GM23338 (cell line): ENCODE results near the gene HIVEP3. TPM values are rescaled to one million over a fixed set of nuclear protein-coding genes. Genes with fewer than 3 reads are reported as not detected.

Experiments
- ATAC-seq: fragments of 200-7000 bp; cut with Tn5 transposase; 3 replicates; pipeline ENCODE4 v1.9.1; 2020
- DNase-seq: peaks from one replicate; pipeline ENCODE4 v3.0.0-alpha.2; 2015; ENCODE audit warnings: low spot score
- H2AFZ ChIP-seq: fragments of 200-600 bp; sonication (generic); 2 replicates; pipeline ENCODE4 v1.8.0; 2016; ENCODE audit warnings: antibody characterized with exemption, mild to moderate bottlenecking, moderate library complexity
- H3F3A ChIP-seq: fragments of 200-600 bp; sonication (generic); replicated peaks from 2 replicates; pipeline ENCODE4 v1.8.0; 2017; ENCODE audit warnings: antibody characterized with exemption, mixed run types, low read depth
- H3K27ac ChIP-seq: fragments of 200-600 bp; sonication (generic); 2 replicates; pipeline ENCODE4 v1.6.1; 2016; ENCODE audit warnings: low read depth
- H3K27me3 ChIP-seq: fragments of 200-600 bp; sonication (generic); 2 replicates; pipeline ENCODE4 v1.8.0; 2016; ENCODE audit warnings: mild to moderate bottlenecking, mixed run types, moderate library complexity; ENCODE audit not compliant: insufficient read depth
- H3K36me3 ChIP-seq: fragments of 200-600 bp; sonication (generic); 2 replicates; pipeline ENCODE4 v1.8.0; 2016; ENCODE audit warnings: mild to moderate bottlenecking; ENCODE audit not compliant: insufficient read depth
- H3K4me1 ChIP-seq: fragments of 200-600 bp; sonication (generic); 2 replicates; pipeline ENCODE4 v1.8.0; 2016; ENCODE audit warnings: mild to moderate bottlenecking, moderate library complexity; ENCODE audit not compliant: insufficient read depth
- H3K4me2 ChIP-seq: fragments of 200-600 bp; sonication (generic); 2 replicates; pipeline ENCODE4 v1.7.1; 2017; ENCODE audit warnings: mixed run types
- H3K4me3 ChIP-seq: fragments of 200-600 bp; sonication (generic); 2 replicates; pipeline ENCODE4 v1.6.1; 2016; ENCODE audit warnings: mixed run types
- H3K79me2 ChIP-seq: fragments of 200-600 bp; sonication (generic); replicated peaks from 2 replicates; pipeline ENCODE4 v1.8.0; 2017; ENCODE audit warnings: mild to moderate bottlenecking; ENCODE audit not compliant: insufficient read depth
- H3K9me2 ChIP-seq: fragments of 200-600 bp; sonication (generic); 2 replicates; pipeline ENCODE4 v1.8.0; 2017; ENCODE audit not compliant: insufficient read depth
- H4K20me1 ChIP-seq: fragments of 200-600 bp; sonication (generic); replicated peaks from 2 replicates; pipeline ENCODE4 v1.8.0; 2017; ENCODE audit warnings: mild to moderate bottlenecking; ENCODE audit not compliant: insufficient read depth
- H3K27ac Mint-ChIP-seq: 2 replicates; pipeline ENCODE4 v1.8.0; 2020; ENCODE audit warnings: inconsistent platforms, mild to moderate bottlenecking, moderate library complexity, mixed read lengths
- H3K27me3 Mint-ChIP-seq: 3 replicates; pipeline ENCODE4 v1.8.0; 2022; ENCODE audit warnings: low read depth, mild to moderate bottlenecking, moderate library complexity, mixed read lengths, inconsistent platforms; ENCODE audit not compliant: insufficient read depth, poor library complexity
- H3K36me3 Mint-ChIP-seq: 3 replicates; pipeline ENCODE4 v1.8.0; 2021; ENCODE audit warnings: low read depth, mild to moderate bottlenecking, inconsistent platforms, moderate library complexity, mixed read lengths
- H3K4me1 Mint-ChIP-seq: 3 replicates; pipeline ENCODE4 v1.8.0; 2020; ENCODE audit warnings: mild to moderate bottlenecking, inconsistent platforms, mixed read lengths
- H3K4me3 Mint-ChIP-seq: 3 replicates; pipeline ENCODE4 v1.8.0; 2021; ENCODE audit warnings: moderate library complexity, mild to moderate bottlenecking, inconsistent platforms, mixed read lengths
- H3K9me3 Mint-ChIP-seq: 3 replicates; pipeline ENCODE4 v1.8.0; 2020; ENCODE audit warnings: moderate library complexity, mild to moderate bottlenecking, inconsistent platforms, mixed read lengths
- CREB1 ChIP-seq: fragments of 250-450 bp; sonication (Bioruptor Pico); IDR thresholded peaks from 2 replicates; pipeline ENCODE4 v1.5.0; 2020; ENCODE audit warnings: low read depth, mild to moderate bottlenecking, moderate library complexity
- CTCF ChIP-seq, 2 experiments: fragments of 200-600 bp in 1 of 2; sonication (generic) in 1 of 2; conservative IDR thresholded peaks; 2 replicates each; pipeline versions ENCODE4 v1.5.1 to v1.6.1; 2016 to 2017; ENCODE audit warnings: antibody characterized with exemption in 2 of 2, low read depth in 2 of 2, mild to moderate bottlenecking in 2 of 2, moderate library complexity in 1 of 2
- EZH2 ChIP-seq: fragments of 200-600 bp; sonication (generic); IDR thresholded peaks from one replicate; pipeline ENCODE4 v1.8.0; 2017; ENCODE audit warnings: antibody characterized with exemption, mild to moderate bottlenecking, low read depth; ENCODE audit not compliant: unreplicated experiment
- EZH2phosphoT487 ChIP-seq: fragments of 200-600 bp; sonication (generic); IDR thresholded peaks from one replicate; pipeline ENCODE4 v1.8.1; 2018; ENCODE audit warnings: antibody characterized with exemption; ENCODE audit not compliant: unreplicated experiment
- JUNB ChIP-seq: IDR thresholded peaks from one replicate; pipeline ENCODE4 v1.6.1; 2016; ENCODE audit warnings: antibody characterized with exemption; ENCODE audit not compliant: unreplicated experiment
- NANOG ChIP-seq: IDR thresholded peaks from 2 replicates; pipeline ENCODE4 v1.6.1; 2016; ENCODE audit warnings: antibody characterized with exemption, borderline replicate concordance
- POLR2AphosphoS5 ChIP-seq: IDR thresholded peaks from 2 replicates; pipeline ENCODE4 v1.6.1; 2016; ENCODE audit warnings: antibody characterized with exemption, low read depth
- STAT1 ChIP-seq: IDR thresholded peaks from one replicate; pipeline ENCODE4 v1.6.1; 2016; ENCODE audit warnings: antibody characterized with exemption; ENCODE audit not compliant: unreplicated experiment
- ZNF114 ChIP-seq: fragments of 250-450 bp; sonication (Bioruptor Pico); IDR thresholded peaks from 2 replicates; pipeline ENCODE4 v1.5.0; 2020; ENCODE audit warnings: mild to moderate bottlenecking, moderate library complexity
- ZNF331 ChIP-seq: fragments of 250-450 bp; sonication (Bioruptor Pico); IDR thresholded peaks from 2 replicates; pipeline ENCODE4 v1.5.0; 2020; ENCODE audit warnings: low read depth, mild to moderate bottlenecking, moderate library complexity
- polyA plus RNA-seq: library from polyadenylated mRNA; unstranded; fragments of >200 nt; fragmentation: Nextera tagmentation; extraction: Ambion mirVana; gene quantifications from 2 replicates; pipeline ENCODE4 v1.2.1, GENCODE V29; 2016
- total RNA-seq: library from RNA; depleted of rRNA; stranded (reverse); fragments of >200 nt; shearing (Covaris generic); gene quantifications from 2 replicates; pipeline ENCODE4 v1.2.3, GENCODE V29; 2014
- TF ChIP-seq, protein P1 (sequence below): IDR thresholded peaks from one replicate; pipeline ENCODE4 v1.6.1; 2018; ENCODE audit warnings: antibody characterized with exemption; ENCODE audit not compliant: unreplicated experiment
- TF ChIP-seq, protein P2 (sequence below): fragments of 250-450 bp; sonication (Bioruptor Pico); IDR thresholded peaks from 2 replicates; pipeline ENCODE4 v1.5.0; 2020; ENCODE audit warnings: mild to moderate bottlenecking, moderate library complexity
- TF ChIP-seq, protein P3 (sequence below): IDR thresholded peaks from 2 replicates; pipeline ENCODE4 v1.6.1; 2016; ENCODE audit warnings: antibody characterized with exemption

Gene HIVEP3
- total and polyA plus RNA-seq, 2 experiments from 2014 or later = 0.14 to 0.24 TPM

DNA sequence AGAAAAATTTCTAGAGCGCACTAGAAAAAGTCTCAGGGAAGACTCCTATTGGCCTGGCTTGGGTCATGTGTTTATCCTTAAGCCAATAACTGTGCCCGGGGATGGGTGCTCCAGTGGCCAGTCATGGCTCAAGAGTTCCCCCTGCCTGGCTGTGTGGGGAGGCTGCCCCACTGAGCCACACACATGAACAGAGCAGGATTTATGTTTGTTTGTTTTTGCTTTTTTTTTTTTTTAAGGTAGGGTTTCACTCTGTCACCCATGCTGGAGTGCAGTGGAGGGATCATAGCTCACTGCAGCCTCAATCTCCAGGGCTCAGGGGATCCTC, 456.1 kb downstream of the HIVEP3 start:
- no peak for DNase-seq
- H3K9me2 ChIP-seq = no peaks in the 10 kb centered on the region
- H3K4me3 ChIP-seq = no peak overlapping the region
- TF ChIP-seq CREB1 = no peak
- no peak for TF ChIP-seq POLR2AphosphoS5
- TF ChIP-seq STAT1 = no peak
- TF ChIP-seq EZH2phosphoT487 = no peak
- TF ChIP-seq CTCF (conservative IDR thresholded peaks at IDR 0.05; ENCODE audit: low read depth in 2 of 2) = no peak
- TF ChIP-seq ZNF331 (CRISPR knock-in tag) = no peak
- TF ChIP-seq EZH2 = no peak
- no peak for TF ChIP-seq ZNF114
- TF ChIP-seq, protein P1, sequence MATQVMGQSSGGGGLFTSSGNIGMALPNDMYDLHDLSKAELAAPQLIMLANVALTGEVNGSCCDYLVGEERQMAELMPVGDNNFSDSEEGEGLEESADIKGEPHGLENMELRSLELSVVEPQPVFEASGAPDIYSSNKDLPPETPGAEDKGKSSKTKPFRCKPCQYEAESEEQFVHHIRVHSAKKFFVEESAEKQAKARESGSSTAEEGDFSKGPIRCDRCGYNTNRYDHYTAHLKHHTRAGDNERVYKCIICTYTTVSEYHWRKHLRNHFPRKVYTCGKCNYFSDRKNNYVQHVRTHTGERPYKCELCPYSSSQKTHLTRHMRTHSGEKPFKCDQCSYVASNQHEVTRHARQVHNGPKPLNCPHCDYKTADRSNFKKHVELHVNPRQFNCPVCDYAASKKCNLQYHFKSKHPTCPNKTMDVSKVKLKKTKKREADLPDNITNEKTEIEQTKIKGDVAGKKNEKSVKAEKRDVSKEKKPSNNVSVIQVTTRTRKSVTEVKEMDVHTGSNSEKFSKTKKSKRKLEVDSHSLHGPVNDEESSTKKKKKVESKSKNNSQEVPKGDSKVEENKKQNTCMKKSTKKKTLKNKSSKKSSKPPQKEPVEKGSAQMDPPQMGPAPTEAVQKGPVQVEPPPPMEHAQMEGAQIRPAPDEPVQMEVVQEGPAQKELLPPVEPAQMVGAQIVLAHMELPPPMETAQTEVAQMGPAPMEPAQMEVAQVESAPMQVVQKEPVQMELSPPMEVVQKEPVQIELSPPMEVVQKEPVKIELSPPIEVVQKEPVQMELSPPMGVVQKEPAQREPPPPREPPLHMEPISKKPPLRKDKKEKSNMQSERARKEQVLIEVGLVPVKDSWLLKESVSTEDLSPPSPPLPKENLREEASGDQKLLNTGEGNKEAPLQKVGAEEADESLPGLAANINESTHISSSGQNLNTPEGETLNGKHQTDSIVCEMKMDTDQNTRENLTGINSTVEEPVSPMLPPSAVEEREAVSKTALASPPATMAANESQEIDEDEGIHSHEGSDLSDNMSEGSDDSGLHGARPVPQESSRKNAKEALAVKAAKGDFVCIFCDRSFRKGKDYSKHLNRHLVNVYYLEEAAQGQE = no peak
- TF ChIP-seq, protein P2, sequence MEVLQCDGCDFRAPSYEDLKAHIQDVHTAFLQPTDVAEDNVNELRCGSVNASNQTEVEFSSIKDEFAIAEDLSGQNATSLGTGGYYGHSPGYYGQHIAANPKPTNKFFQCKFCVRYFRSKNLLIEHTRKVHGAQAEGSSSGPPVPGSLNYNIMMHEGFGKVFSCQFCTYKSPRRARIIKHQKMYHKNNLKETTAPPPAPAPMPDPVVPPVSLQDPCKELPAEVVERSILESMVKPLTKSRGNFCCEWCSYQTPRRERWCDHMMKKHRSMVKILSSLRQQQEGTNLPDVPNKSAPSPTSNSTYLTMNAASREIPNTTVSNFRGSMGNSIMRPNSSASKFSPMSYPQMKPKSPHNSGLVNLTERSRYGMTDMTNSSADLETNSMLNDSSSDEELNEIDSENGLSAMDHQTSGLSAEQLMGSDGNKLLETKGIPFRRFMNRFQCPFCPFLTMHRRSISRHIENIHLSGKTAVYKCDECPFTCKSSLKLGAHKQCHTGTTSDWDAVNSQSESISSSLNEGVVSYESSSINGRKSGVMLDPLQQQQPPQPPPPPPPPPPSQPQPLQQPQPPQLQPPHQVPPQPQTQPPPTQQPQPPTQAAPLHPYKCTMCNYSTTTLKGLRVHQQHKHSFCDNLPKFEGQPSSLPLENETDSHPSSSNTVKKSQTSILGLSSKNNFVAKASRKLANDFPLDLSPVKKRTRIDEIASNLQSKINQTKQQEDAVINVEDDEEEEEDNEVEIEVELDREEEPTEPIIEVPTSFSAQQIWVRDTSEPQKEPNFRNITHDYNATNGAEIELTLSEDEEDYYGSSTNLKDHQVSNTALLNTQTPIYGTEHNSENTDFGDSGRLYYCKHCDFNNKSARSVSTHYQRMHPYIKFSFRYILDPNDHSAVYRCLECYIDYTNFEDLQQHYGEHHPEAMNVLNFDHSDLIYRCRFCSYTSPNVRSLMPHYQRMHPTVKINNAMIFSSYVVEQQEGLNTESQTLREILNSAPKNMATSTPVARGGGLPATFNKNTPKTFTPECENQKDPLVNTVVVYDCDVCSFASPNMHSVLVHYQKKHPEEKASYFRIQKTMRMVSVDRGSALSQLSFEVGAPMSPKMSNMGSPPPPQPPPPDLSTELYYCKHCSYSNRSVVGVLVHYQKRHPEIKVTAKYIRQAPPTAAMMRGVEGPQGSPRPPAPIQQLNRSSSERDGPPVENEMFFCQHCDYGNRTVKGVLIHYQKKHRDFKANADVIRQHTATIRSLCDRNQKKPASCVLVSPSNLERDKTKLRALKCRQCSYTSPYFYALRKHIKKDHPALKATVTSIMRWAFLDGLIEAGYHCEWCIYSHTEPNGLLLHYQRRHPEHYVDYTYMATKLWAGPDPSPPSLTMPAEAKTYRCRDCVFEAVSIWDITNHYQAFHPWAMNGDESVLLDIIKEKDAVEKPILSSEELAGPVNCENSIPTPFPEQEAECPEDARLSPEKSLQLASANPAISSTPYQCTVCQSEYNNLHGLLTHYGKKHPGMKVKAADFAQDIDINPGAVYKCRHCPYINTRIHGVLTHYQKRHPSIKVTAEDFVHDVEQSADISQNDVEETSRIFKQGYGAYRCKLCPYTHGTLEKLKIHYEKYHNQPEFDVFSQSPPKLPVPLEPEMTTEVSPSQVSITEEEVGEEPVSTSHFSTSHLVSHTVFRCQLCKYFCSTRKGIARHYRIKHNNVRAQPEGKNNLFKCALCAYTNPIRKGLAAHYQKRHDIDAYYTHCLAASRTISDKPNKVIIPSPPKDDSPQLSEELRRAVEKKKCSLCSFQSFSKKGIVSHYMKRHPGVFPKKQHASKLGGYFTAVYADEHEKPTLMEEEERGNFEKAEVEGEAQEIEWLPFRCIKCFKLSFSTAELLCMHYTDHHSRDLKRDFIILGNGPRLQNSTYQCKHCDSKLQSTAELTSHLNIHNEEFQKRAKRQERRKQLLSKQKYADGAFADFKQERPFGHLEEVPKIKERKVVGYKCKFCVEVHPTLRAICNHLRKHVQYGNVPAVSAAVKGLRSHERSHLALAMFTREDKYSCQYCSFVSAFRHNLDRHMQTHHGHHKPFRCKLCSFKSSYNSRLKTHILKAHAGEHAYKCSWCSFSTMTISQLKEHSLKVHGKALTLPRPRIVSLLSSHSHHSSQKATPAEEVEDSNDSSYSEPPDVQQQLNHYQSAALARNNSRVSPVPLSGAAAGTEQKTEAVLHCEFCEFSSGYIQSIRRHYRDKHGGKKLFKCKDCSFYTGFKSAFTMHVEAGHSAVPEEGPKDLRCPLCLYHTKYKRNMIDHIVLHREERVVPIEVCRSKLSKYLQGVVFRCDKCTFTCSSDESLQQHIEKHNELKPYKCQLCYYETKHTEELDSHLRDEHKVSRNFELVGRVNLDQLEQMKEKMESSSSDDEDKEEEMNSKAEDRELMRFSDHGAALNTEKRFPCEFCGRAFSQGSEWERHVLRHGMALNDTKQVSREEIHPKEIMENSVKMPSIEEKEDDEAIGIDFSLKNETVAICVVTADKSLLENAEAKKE (CRISPR knock-in tag) = no peak
- no peak for TF ChIP-seq JUNB
- TF ChIP-seq NANOG = no peak
- TF ChIP-seq, protein P3, sequence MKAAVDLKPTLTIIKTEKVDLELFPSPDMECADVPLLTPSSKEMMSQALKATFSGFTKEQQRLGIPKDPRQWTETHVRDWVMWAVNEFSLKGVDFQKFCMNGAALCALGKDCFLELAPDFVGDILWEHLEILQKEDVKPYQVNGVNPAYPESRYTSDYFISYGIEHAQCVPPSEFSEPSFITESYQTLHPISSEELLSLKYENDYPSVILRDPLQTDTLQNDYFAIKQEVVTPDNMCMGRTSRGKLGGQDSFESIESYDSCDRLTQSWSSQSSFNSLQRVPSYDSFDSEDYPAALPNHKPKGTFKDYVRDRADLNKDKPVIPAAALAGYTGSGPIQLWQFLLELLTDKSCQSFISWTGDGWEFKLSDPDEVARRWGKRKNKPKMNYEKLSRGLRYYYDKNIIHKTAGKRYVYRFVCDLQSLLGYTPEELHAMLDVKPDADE = no peak
- H3K27ac Mint-ChIP-seq = no peak overlapping the region
- H3K79me2 ChIP-seq = no peaks in the 10 kb centered on the region
- H3K36me3 ChIP-seq = no peaks in the 10 kb centered on the region
- H3K27ac ChIP-seq = no peak overlapping the region
- H4K20me1 ChIP-seq = no peaks in the 10 kb centered on the region
- H3K4me3 Mint-ChIP-seq = no peak overlapping the region
- H3K9me3 Mint-ChIP-seq = peaks cover 3% of the 10 kb centered on the region; the same call in 2 of the 3 replicates
- H3K4me1 Mint-ChIP-seq = no peaks in the 10 kb centered on the region
- H3F3A ChIP-seq = no peaks in the 10 kb centered on the region
- no peak overlapping the region for H2AFZ ChIP-seq
- no peak for ATAC-seq
- no peaks in the 10 kb centered on the region for H3K4me1 ChIP-seq
- no peaks in the 10 kb centered on the region for H3K27me3 ChIP-seq
- peaks cover 1% of the 10 kb centered on the region for H3K27me3 Mint-ChIP-seq
- no peak overlapping the region for H3K4me2 ChIP-seq
- no peaks in the 10 kb centered on the region for H3K36me3 Mint-ChIP-seq
